SJSA1 (cell line): ENCODE results near the gene OVCA2. TPM values are rescaled to one million over a fixed set of nuclear protein-coding genes. Genes with fewer than 3 reads are reported as not detected.

Experiments used
- DNase-seq, 2 experiments: peaks; one replicate each; pipeline ENCODE4 v3.0.0-alpha.2; 2015 to 2020; ENCODE audit warnings: low spot score in 2 of 2, low read depth in 1 of 2
- H3K27ac ChIP-seq: fragments of 250-450 bp; sonication (Bioruptor Pico); 2 replicates; pipeline ENCODE4 v1.5.1; 2020; ENCODE audit warnings: mild to moderate bottlenecking, moderate library complexity
- H3K27me3 ChIP-seq: fragments of 250-450 bp; sonication (Bioruptor Pico); replicated peaks from 2 replicates; pipeline ENCODE4 v1.5.1; 2020; ENCODE audit warnings: mild to moderate bottlenecking, moderate library complexity
- H3K36me3 ChIP-seq: fragments of 250-450 bp; sonication (Bioruptor Pico); 2 replicates; pipeline ENCODE4 v1.5.1; 2020; ENCODE audit warnings: mild to moderate bottlenecking
- H3K4me1 ChIP-seq: fragments of 250-450 bp; sonication (Bioruptor Pico); replicated peaks from 2 replicates; pipeline ENCODE4 v1.6.1; 2021; ENCODE audit warnings: mild to moderate bottlenecking
- H3K4me3 ChIP-seq: fragments of 250-450 bp; sonication (Bioruptor Pico); 2 replicates; pipeline ENCODE4 v1.5.1; 2020; ENCODE audit warnings: mild to moderate bottlenecking
- H3K9me3 ChIP-seq: fragments of 250-450 bp; sonication (Bioruptor Pico); replicated peaks from 2 replicates; pipeline ENCODE4 v1.5.1; 2020; ENCODE audit warnings: mild to moderate bottlenecking
- total RNA-seq: library from RNA; depleted of rRNA; stranded (reverse); fragments of >200 nt; shearing (Covaris generic); gene quantifications from 2 replicates; pipeline ENCODE4 v1.2.3, GENCODE V29; 2014

OVCA2 gene
- total RNA-seq, 1 experiment from 2014 or later, result 66.0 TPM

- H3K27me3 ChIP-seq, result no peaks in the 10 kb centered on the region; the same call in 1 of the 2 replicates
- H3K36me3 ChIP-seq, result peaks cover 19% of the 10 kb centered on the region
- H3K4me3 ChIP-seq, result no peak overlapping the region
- no peak overlapping the region for H3K27ac ChIP-seq
- H3K4me1 ChIP-seq, result peaks cover 9% of the 10 kb centered on the region
- no peak for DNase-seq
- H3K9me3 ChIP-seq, result no peaks in the 10 kb centered on the region
Observed at GRCh38 chr17:2033153-2033552, 8.7 kb upstream of the OVCA2 start.

DNA sequence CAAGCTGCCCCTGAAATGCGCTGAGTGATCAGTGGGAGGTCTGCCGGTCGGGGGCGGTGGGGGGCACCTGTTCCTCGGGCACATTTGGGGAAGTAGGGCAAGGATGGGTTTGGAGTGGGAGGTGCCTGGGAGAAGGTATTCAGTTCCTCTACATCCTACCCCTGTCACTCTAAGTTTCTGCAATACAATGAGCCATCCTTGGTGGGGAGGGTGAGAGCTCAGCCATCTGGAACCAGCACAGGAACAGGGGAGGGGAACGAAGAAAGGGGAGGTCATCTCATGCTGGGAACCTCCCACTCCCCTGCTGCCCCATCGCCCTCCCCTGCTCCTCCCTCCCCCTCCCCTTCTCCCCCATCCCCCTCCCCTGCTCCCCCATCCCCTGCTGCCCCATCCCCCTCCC lies 7.7 kb upstream of the OVCA2 start:
- DNase-seq, result no peak
- no peaks in the 10 kb centered on the region for H3K27me3 ChIP-seq
- H3K4me3 ChIP-seq, result no peak overlapping the region
- H3K9me3 ChIP-seq, result no peaks in the 10 kb centered on the region
- H3K27ac ChIP-seq, result no peak overlapping the region
- H3K36me3 ChIP-seq, result peaks cover 19% of the 10 kb centered on the region
- H3K4me1 ChIP-seq, result peaks cover 9% of the 10 kb centered on the region

DNA sequence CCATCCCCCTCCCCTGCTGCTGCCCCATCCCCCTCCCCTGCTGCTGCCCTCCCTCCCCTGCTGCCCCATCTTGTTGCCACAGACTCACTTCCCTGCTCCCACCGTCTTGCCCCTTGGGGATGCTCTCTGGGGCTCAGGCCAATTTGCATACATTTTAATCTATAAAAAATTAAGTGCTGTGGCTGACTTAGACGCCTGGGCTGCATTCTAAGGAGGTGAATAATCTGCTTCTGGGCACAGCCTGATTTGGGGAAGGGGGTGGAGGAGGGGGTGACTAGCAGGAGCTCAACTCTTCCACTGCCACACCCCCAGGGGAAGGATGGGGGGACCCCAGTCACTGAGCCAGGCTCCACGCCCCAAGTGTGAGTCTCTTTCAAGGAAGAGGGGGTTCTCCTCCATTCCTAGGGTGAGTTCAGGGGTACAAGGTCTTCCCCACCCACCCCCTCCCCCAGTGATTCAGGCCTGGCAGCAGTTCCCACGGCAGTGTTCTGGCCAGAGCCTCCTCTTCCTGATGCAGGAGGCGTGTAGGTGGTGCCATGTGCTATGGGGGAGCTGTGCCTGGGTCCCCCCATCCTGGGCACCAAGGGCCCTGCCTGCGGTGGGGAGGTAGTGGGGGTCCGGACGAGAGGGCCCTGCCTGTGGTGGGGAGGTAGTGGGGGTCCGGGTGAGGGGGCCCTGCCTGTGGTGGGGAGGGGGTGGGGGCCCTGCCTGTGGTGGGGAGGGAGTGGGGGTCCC lies 6.8 kb upstream of the OVCA2 start:
- H3K4me1 ChIP-seq, result peaks cover 4% of the 10 kb centered on the region; the same call in 1 of the 2 replicates
- peaks cover 22% of the 10 kb centered on the region for H3K36me3 ChIP-seq
- no peak overlapping the region for H3K27ac ChIP-seq
- no peaks in the 10 kb centered on the region for H3K27me3 ChIP-seq
- H3K4me3 ChIP-seq, result no peak overlapping the region
- no peak for DNase-seq
- no peaks in the 10 kb centered on the region for H3K9me3 ChIP-seq

- H3K36me3 ChIP-seq, result peaks cover 22% of the 10 kb centered on the region
- H3K27me3 ChIP-seq, result no peaks in the 10 kb centered on the region
- peaks cover 3% of the 10 kb centered on the region; the same call in 1 of the 2 replicates for H3K4me1 ChIP-seq
- H3K4me3 ChIP-seq, result no peak overlapping the region
- DNase-seq, result no peak
- H3K9me3 ChIP-seq, result no peaks in the 10 kb centered on the region
- H3K27ac ChIP-seq, result no peak overlapping the region
Observed at GRCh38 chr17:2035541-2036488, 6.0 kb upstream of the OVCA2 start.

GRCh38 chr17:2037155-2037554 lies 4.7 kb upstream of the OVCA2 start:
- no peak overlapping the region for H3K27ac ChIP-seq
- H3K27me3 ChIP-seq, result no peaks in the 10 kb centered on the region
- DNase-seq, result no peak
- peaks cover 25% of the 10 kb centered on the region for H3K36me3 ChIP-seq
- H3K4me3 ChIP-seq, result no peak overlapping the region
- H3K4me1 ChIP-seq, result peaks cover 8% of the 10 kb centered on the region
- no peaks in the 10 kb centered on the region for H3K9me3 ChIP-seq

DNA sequence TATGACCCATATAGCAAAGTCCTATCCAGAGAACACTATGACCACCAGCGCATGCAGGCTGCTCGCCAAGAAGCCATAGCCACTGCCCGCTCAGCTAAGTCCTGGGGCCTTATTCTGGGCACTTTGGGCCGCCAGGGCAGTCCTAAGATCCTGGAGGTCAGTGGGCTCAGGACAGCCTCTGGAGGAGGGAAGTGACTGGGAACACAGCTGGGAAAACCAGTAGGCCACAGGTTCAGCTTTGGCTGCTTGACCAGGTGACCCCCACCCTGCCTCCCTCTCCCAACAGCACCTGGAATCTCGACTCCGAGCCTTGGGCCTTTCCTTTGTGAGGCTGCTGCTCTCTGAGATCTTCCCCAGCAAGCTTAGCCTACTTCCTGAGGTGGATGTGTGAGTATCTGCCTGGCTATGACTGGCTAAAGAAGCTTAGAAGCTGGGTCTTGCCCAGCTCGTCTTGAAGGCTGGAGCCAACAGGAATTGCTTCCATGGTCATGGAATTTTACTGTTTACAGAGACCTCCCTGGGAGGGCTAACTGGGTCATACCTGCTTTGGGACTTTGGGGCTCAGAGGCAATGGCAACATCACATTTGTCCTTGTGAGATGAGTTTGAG lies 1.5 kb upstream of the OVCA2 start:
- DNase-seq, result no peak
- peaks cover 27% of the 10 kb centered on the region for H3K4me1 ChIP-seq
- H3K27ac ChIP-seq, result no peak overlapping the region
- peaks cover 52% of the 10 kb centered on the region for H3K36me3 ChIP-seq
- H3K27me3 ChIP-seq, result no peaks in the 10 kb centered on the region
- H3K9me3 ChIP-seq, result no peaks in the 10 kb centered on the region
- no peak overlapping the region for H3K4me3 ChIP-seq

DNA sequence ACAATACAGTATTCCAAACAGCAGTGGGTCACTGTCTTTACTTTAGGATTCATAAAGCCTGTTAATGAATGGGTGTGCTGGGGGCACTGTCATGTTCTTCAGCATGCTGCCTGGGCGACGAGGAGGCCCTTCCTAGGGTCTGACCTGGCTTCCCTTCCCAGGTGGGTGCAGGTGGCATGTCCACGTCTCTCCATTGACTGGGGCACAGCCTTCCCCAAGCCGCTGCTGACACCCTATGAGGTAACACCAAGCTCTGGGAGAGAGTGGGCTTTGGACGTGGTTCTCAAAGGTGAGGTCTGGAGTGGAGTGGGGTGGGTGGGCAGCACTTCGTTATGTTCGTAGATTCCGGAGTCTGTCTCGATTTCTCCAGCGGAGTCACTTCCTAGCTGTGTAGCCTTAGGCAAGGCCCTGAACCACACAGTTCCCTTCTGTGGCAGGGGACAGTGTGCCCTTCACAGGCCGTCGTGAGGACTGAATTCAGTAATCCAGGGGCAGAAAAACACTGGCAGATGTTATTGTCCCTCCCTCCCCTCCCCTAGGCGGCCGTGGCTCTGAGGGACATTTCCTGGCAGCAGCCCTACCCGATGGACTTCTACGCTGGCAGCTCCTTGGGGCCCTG lies 771 bp upstream of the OVCA2 start:
- peaks cover 27% of the 10 kb centered on the region for H3K4me1 ChIP-seq
- DNase-seq, result no peak
- peak overlapping the region; percentile 75 for H3K4me3 ChIP-seq
- H3K9me3 ChIP-seq, result no peaks in the 10 kb centered on the region
- peaks cover 50% of the 10 kb centered on the region for H3K36me3 ChIP-seq
- H3K27me3 ChIP-seq, result no peaks in the 10 kb centered on the region
- 0 out of 2 replicates have a peak overlapping the region, but pooled peaks have one; percentile 87 for H3K27ac ChIP-seq

GRCh38 chr17:2042390-2042847 lies 597 bp downstream of the OVCA2 start:
- H3K27me3 ChIP-seq, result no peaks in the 10 kb centered on the region
- H3K4me3 ChIP-seq, result peak overlapping the region; percentile 75
- peak in 1 of 2 experiments; percentile 62 for DNase-seq
- peak overlapping the region; percentile 87 for H3K27ac ChIP-seq
- peaks cover 27% of the 10 kb centered on the region for H3K4me1 ChIP-seq
- peaks cover 40% of the 10 kb centered on the region for H3K36me3 ChIP-seq
- H3K9me3 ChIP-seq, result no peaks in the 10 kb centered on the region

DNA sequence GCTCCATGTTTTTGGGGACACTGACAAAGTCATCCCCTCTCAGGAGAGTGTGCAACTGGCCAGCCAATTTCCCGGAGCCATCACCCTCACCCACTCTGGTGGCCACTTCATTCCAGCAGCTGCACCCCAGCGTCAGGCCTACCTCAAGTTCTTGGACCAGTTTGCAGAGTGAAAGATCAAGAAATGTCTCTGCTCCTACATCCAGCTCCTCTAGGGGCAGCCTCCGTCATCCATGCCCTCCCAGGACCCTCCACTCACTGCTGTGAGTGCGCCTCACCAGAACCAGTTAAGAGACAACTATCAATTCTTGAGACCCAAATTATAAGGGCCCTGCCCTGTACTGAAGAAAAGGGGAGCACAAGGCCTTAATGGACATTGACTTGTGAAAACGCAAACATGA lies 1.1 kb downstream of the OVCA2 start:
- Histone ChIP-seq H3K4me3 (peak overlapping the region; percentile 75), H3K4me1 (peaks cover 27% of the 10 kb centered on the region), H3K9me3 (no peaks in the 10 kb centered on the region), H3K36me3 (peaks cover 37% of the 10 kb centered on the region), H3K27ac (no peak overlapping the region), H3K27me3 (no peaks in the 10 kb centered on the region)
- DNase-seq, result no peak

DNA sequence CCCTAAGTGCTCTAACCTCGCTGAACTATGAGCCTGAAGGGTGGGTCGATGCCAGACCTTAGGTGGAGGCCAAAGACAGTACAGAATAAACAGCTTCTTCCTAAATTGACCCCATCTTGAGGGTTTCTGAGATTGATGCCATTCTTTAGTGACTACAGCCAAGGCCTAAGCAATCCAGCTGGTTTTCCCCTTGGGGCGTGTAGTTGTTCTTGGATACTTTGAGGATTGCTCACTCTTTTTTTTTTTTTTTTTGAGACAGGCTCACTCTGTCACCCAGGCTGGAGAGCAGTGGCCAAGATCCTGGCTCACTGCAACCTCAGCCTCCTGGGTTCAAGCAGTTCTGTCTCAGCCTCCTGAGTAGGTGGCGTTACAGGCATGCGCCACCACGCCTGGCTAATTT lies 2.0 kb downstream of the OVCA2 start:
- Histone ChIP-seq H3K27ac (0 out of 2 replicates have a peak overlapping the region, but pooled peaks have one; percentile 16), H3K4me1 (peaks cover 27% of the 10 kb centered on the region), H3K4me3 (no peak overlapping the region), H3K9me3 (no peaks in the 10 kb centered on the region), H3K36me3 (peaks cover 37% of the 10 kb centered on the region), H3K27me3 (no peaks in the 10 kb centered on the region)
- DNase-seq, result no peak

DNA sequence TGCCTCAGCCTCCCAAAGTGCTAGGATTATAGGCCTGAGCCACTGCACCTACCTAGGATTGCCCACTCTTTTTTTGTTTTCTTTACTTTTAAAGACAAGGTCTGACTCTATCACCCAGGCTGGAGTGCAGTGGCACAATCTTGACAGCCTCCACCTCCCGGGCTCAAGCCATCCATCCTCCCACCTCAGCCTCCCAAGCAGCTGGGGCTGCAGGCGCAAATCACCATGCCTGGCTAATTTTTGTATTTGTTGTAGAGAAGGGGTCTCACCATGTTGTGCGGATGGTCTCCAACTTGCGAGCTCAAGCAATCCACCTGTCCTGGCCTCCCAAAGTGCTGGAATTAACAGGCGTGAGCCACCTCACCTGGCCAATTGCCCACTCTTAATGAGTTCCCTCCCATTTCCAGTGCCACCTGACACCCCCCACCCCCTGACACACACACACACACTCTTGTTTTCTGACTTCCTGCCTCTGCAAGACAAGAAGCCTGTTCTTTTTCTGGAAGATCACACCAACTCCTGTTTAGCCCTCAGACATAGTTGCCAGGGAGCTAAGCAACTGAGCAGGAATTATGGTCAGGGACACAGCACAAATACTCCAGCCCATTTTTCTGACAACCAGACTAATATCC lies 2.6 kb downstream of the OVCA2 start:
- Histone ChIP-seq H3K27me3 (no peaks in the 10 kb centered on the region), H3K9me3 (no peaks in the 10 kb centered on the region), H3K27ac (no peak overlapping the region), H3K4me1 (peaks cover 31% of the 10 kb centered on the region), H3K36me3 (peaks cover 37% of the 10 kb centered on the region), H3K4me3 (no peak overlapping the region)
- no peak for DNase-seq

GRCh38 chr17:2047590-2047989 lies 5.8 kb downstream of the OVCA2 start:
- Histone ChIP-seq H3K27ac (no peak overlapping the region), H3K27me3 (peaks cover 4% of the 10 kb centered on the region), H3K9me3 (0 out of 2 replicates have a peak, but pooled peaks cover 2% of the 10 kb centered on the region), H3K36me3 (peaks cover 26% of the 10 kb centered on the region), H3K4me1 (peaks cover 31% of the 10 kb centered on the region), H3K4me3 (no peak overlapping the region)
- no peak for DNase-seq

DNA sequence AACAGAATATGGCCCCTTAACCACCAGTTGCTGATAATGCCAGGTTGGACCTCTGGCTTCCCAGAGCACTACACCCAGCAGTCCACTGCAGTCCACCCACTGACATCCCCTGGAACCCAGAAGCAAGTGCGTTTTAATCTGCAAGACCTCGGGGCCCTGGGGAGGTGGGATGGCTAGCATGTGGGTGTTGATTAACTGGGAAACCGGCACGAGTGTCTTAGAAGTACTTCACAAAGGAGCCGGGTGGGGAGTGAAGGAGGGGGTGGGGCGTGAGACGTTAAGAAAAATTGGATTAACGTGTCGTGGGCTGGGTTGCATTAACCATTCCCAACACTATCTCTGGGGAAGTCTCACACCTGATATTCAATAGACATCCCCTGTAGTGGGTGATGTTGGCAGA lies 7.0 kb downstream of the OVCA2 start:
- no peak for DNase-seq
- Histone ChIP-seq H3K27ac (no peak overlapping the region), H3K4me1 (peaks cover 24% of the 10 kb centered on the region), H3K4me3 (no peak overlapping the region), H3K36me3 (peaks cover 14% of the 10 kb centered on the region), H3K9me3 (0 out of 2 replicates have a peak, but pooled peaks cover 2% of the 10 kb centered on the region), H3K27me3 (peaks cover 4% of the 10 kb centered on the region)
